WTC11 (cell line): ENCODE measurements around the gene FOXO3. TPM values are rescaled to one million over a fixed set of nuclear protein-coding genes. Genes with fewer than 3 reads are reported as not detected.

Source experiments
- ATAC-seq: fragments of 200-7000 bp; cut with Tn5 transposase; 2 replicates; pipeline ENCODE4 v1.10.0; 2021; ENCODE audit warnings: mild to moderate bottlenecking, moderate library complexity
- CTCF ChIA-PET: fragments of 300-600 bp; sonication (Branson Sonifier 250); formaldehyde crosslinking; loops from one replicate; lab custom pipeline; 2021; ENCODE audit warnings: antibody characterized with exemption; lab: Charles Lee
- POLR2A ChIA-PET: fragments of 350-600 bp; sonication (Branson Sonifier 250); formaldehyde crosslinking; loops from one replicate; lab custom pipeline; 2021; ENCODE audit warnings: antibody characterized with exemption; lab: Charles Lee
- DNase-seq: peaks from one replicate; pipeline ENCODE4 v3.0.0; 2021; ENCODE audit warnings: low spot score
- H3K27ac Mint-ChIP-seq: 2 replicates; pipeline ENCODE4 v1.8.0; 2021; ENCODE audit warnings: mixed read lengths
- H3K27me3 Mint-ChIP-seq: 2 replicates; pipeline ENCODE4 v1.8.0; 2021; ENCODE audit warnings: low read depth, mild to moderate bottlenecking, moderate library complexity, mixed read lengths
- H3K36me3 Mint-ChIP-seq: 2 replicates; pipeline ENCODE4 v1.8.0; 2021; ENCODE audit warnings: mixed read lengths
- H3K4me1 Mint-ChIP-seq: 2 replicates; pipeline ENCODE4 v1.8.0; 2022; ENCODE audit warnings: mixed read lengths
- H3K4me3 Mint-ChIP-seq: 2 replicates; pipeline ENCODE4 v1.8.0; 2021; ENCODE audit warnings: mild to moderate bottlenecking, moderate library complexity, mixed read lengths
- H3K9me3 Mint-ChIP-seq: 2 replicates; pipeline ENCODE4 v1.8.0; 2021; ENCODE audit warnings: mixed read lengths
- CBFB ChIP-seq: sonication (generic); formaldehyde crosslinking; IDR thresholded peaks from 2 replicates; pipeline ENCODE4 v1.8.1; 2022; ENCODE audit warnings: mild to moderate bottlenecking, low read depth, missing genetic modification reagents
- CREM ChIP-seq: sonication (generic); formaldehyde crosslinking; IDR thresholded peaks from 2 replicates; pipeline ENCODE4 v1.8.1; 2022; ENCODE audit warnings: mild to moderate bottlenecking, missing genetic modification reagents, moderate library complexity
- FOXK1 ChIP-seq: sonication (generic); formaldehyde crosslinking; IDR thresholded peaks from 2 replicates; pipeline ENCODE4 v1.8.0; 2022; ENCODE audit warnings: mild to moderate bottlenecking, moderate library complexity, missing genetic modification reagents
- GRHL2 ChIP-seq: fragments of 250-450 bp; sonication (Bioruptor Pico); IDR thresholded peaks from 2 replicates; pipeline ENCODE4 v1.8.0; 2022; ENCODE audit warnings: mild to moderate bottlenecking, moderate library complexity; ENCODE audit not compliant: insufficient replicate concordance, severe bottlenecking
- JAZF1 ChIP-seq: fragments of 250-450 bp; sonication (Bioruptor Pico); IDR thresholded peaks from 2 replicates; pipeline ENCODE4 v1.9.0; 2021; ENCODE audit warnings: moderate library complexity, mild to moderate bottlenecking, inconsistent platforms
- KAT7 ChIP-seq: sonication (generic); formaldehyde crosslinking; IDR thresholded peaks from 2 replicates; pipeline ENCODE4 v1.8.1; 2023; ENCODE audit warnings: missing genetic modification reagents, mild to moderate bottlenecking, borderline replicate concordance
- NFYB ChIP-seq: sonication (generic); formaldehyde crosslinking; conservative IDR thresholded peaks from 2 replicates; pipeline ENCODE4 v1.8.0; 2022; ENCODE audit warnings: low read depth, missing genetic modification reagents
- NR1H2 ChIP-seq: sonication (generic); formaldehyde crosslinking; IDR thresholded peaks from 2 replicates; pipeline ENCODE4 v1.9.0; 2021; ENCODE audit warnings: mild to moderate bottlenecking, moderate library complexity, missing genetic modification reagents
- OVOL2 ChIP-seq: fragments of 250-450 bp; sonication (Bioruptor Pico); IDR thresholded peaks from 2 replicates; pipeline ENCODE4 v1.9.0; 2021; ENCODE audit warnings: mild to moderate bottlenecking, borderline replicate concordance
- SMAD3 ChIP-seq: sonication (generic); formaldehyde crosslinking; IDR thresholded peaks from 2 replicates; pipeline ENCODE4 v1.8.0; 2022; ENCODE audit warnings: missing genetic modification reagents, mild to moderate bottlenecking, borderline replicate concordance
- SMAD4 ChIP-seq: sonication (generic); formaldehyde crosslinking; IDR thresholded peaks from 2 replicates; pipeline ENCODE4 v1.8.0; 2022; ENCODE audit warnings: mild to moderate bottlenecking, missing genetic modification reagents
- ZBTB21 ChIP-seq: sonication (generic); formaldehyde crosslinking; IDR thresholded peaks from 2 replicates; pipeline ENCODE4 v1.8.1; 2023; ENCODE audit warnings: mild to moderate bottlenecking, missing genetic modification reagents, borderline replicate concordance
- ZNF138 ChIP-seq: sonication (generic); formaldehyde crosslinking; conservative IDR thresholded peaks from 2 replicates; pipeline ENCODE4 v1.8.1; 2022; ENCODE audit warnings: mild to moderate bottlenecking, moderate library complexity, missing genetic modification reagents
- ZNF396 ChIP-seq: fragments of 250-450 bp; sonication (Bioruptor Pico); IDR thresholded peaks from 2 replicates; pipeline ENCODE4 v1.8.0; 2021; ENCODE audit warnings: mild to moderate bottlenecking, moderate library complexity, borderline replicate concordance
- ZNF671 ChIP-seq: fragments of 250-450 bp; sonication (Bioruptor Pico); IDR thresholded peaks from 2 replicates; pipeline ENCODE4 v1.8.0; 2021; ENCODE audit warnings: mild to moderate bottlenecking
- total RNA-seq: library from RNA; stranded (reverse); gene quantifications from 3 replicates; pipeline ENCODE4 v1.2.3, GENCODE V29; 2021
- TF ChIP-seq, protein P1 (sequence below): fragments of 250-450 bp; sonication (Bioruptor Pico); IDR thresholded peaks from 2 replicates; pipeline ENCODE4 v1.9.0; 2021; ENCODE audit warnings: mild to moderate bottlenecking
- TF ChIP-seq, protein P2 (sequence below): sonication (generic); formaldehyde crosslinking; IDR thresholded peaks from 2 replicates; pipeline ENCODE4 v1.8.0; 2022; ENCODE audit warnings: mild to moderate bottlenecking, missing genetic modification reagents
- TF ChIP-seq, protein P3 (sequence below): sonication (generic); formaldehyde crosslinking; IDR thresholded peaks from 2 replicates; pipeline ENCODE4 v1.8.1; 2023; ENCODE audit warnings: mild to moderate bottlenecking, moderate library complexity, missing genetic modification reagents
- TF ChIP-seq, protein P4 (sequence below): fragments of 250-450 bp; sonication (Bioruptor Pico); IDR thresholded peaks from 2 replicates; pipeline ENCODE4 v2.1.2; 2022; ENCODE audit warnings: mild to moderate bottlenecking, moderate library complexity
- TF ChIP-seq, protein P5 (sequence below): fragments of 250-450 bp; sonication (Bioruptor Pico); conservative IDR thresholded peaks from 2 replicates; pipeline ENCODE4 v1.9.0; 2021; ENCODE audit warnings: mild to moderate bottlenecking

FOXO3 gene
- total RNA-seq, 1 experiment from 2014 or later = 15.6 TPM

DNA sequence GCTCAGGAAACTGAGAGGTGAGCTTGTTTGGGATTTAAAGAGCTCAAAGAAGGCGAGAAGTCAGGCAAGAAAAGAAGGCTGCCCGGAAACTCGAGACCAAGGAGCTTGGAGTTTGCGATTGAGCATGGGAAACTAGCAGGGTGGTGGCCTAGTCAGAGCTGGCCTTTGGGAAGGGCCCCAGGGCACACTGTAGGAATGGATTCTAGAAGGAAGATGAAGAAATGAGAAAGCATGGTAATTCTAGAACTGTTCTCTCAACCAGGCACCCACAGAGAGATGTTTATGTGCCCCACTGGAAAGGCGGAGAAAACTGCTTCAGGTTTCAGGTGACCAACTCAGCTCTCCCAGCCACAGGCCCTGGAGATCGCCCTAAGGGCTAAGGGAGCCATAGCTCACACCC lies 126.2 kb downstream of the FOXO3 start (continued):
- no peak for TF ChIP-seq ZNF138 (CRISPR knock-in tag)
- TF ChIP-seq FOXK1 (CRISPR knock-in tag) = no peak

DNA sequence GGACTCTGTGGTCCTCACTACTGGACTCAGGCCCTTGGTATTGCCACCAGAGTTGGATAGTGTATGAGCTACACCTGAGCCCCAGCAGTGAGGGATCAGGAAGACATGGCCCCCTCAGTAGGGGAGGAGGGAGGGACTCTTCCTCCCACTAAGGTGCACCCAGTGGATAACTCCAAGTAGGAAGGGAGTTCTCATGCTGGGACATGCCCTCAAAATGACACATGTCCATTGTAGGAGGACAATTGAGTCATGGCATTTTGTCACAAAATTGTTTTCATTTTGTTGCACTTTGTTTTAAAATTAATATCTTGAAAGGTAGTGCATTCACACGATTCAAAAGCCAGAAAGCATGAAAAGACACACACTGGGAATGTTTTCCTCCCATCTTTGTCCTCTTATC lies 127.2 kb downstream of the FOXO3 start:
- Mint-ChIP-seq H3K4me1 (peaks cover 21% of the 10 kb centered on the region), H3K36me3 (peaks cover 4% of the 10 kb centered on the region; the same call in 1 of the 2 replicates), H3K4me3 (no peak overlapping the region), H3K27me3 (no peaks in the 10 kb centered on the region), H3K9me3 (no peaks in the 10 kb centered on the region), H3K27ac (no peak overlapping the region)
- no peak for DNase-seq
- no peak for ATAC-seq
- TF ChIP-seq ZNF671 (CRISPR knock-in tag) (no peak), GRHL2 (CRISPR knock-in tag) (no peak), ZNF396 (CRISPR knock-in tag) (no peak), JAZF1 (CRISPR knock-in tag) (no peak), SMAD4 (CRISPR knock-in tag) (no peak), CREM (CRISPR knock-in tag) (no peak), ZBTB21 (CRISPR knock-in tag) (no peak), CBFB (no peak), NR1H2 (CRISPR knock-in tag) (no peak), SMAD3 (CRISPR knock-in tag) (no peak)
- TF ChIP-seq, protein P1, sequence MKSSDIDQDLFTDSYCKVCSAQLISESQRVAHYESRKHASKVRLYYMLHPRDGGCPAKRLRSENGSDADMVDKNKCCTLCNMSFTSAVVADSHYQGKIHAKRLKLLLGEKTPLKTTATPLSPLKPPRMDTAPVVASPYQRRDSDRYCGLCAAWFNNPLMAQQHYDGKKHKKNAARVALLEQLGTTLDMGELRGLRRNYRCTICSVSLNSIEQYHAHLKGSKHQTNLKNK = no peak
- TF ChIP-seq, protein P2, sequence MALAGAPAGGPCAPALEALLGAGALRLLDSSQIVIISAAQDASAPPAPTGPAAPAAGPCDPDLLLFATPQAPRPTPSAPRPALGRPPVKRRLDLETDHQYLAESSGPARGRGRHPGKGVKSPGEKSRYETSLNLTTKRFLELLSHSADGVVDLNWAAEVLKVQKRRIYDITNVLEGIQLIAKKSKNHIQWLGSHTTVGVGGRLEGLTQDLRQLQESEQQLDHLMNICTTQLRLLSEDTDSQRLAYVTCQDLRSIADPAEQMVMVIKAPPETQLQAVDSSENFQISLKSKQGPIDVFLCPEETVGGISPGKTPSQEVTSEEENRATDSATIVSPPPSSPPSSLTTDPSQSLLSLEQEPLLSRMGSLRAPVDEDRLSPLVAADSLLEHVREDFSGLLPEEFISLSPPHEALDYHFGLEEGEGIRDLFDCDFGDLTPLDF = no peak
- TF ChIP-seq, protein P3, sequence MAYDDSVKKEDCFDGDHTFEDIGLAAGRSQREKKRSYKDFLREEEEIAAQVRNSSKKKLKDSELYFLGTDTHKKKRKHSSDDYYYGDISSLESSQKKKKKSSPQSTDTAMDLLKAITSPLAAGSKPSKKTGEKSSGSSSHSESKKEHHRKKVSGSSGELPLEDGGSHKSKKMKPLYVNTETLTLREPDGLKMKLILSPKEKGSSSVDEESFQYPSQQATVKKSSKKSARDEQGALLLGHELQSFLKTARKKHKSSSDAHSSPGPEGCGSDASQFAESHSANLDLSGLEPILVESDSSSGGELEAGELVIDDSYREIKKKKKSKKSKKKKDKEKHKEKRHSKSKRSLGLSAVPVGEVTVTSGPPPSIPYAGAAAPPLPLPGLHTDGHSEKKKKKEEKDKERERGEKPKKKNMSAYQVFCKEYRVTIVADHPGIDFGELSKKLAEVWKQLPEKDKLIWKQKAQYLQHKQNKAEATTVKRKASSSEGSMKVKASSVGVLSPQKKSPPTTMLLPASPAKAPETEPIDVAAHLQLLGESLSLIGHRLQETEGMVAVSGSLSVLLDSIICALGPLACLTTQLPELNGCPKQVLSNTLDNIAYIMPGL (CRISPR knock-in tag) = no peak
- TF ChIP-seq, protein P4, sequence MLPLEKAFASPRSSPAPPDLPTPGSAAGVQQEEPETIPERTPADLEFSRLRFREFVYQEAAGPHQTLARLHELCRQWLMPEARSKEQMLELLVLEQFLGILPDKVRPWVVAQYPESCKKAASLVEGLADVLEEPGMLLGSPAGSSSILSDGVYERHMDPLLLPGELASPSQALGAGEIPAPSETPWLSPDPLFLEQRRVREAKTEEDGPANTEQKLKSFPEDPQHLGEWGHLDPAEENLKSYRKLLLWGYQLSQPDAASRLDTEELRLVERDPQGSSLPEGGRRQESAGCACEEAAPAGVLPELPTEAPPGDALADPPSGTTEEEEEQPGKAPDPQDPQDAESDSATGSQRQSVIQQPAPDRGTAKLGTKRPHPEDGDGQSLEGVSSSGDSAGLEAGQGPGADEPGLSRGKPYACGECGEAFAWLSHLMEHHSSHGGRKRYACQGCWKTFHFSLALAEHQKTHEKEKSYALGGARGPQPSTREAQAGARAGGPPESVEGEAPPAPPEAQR (CRISPR knock-in tag) = no peak
- POLR2A ChIA-PET = no interaction called here
- CTCF ChIA-PET = interaction anchor here (1.9 kb wide), 1 partner anchor 150 kb away, joined by 6 read pairs; no protein-coding TSS in a partner anchor

DNA sequence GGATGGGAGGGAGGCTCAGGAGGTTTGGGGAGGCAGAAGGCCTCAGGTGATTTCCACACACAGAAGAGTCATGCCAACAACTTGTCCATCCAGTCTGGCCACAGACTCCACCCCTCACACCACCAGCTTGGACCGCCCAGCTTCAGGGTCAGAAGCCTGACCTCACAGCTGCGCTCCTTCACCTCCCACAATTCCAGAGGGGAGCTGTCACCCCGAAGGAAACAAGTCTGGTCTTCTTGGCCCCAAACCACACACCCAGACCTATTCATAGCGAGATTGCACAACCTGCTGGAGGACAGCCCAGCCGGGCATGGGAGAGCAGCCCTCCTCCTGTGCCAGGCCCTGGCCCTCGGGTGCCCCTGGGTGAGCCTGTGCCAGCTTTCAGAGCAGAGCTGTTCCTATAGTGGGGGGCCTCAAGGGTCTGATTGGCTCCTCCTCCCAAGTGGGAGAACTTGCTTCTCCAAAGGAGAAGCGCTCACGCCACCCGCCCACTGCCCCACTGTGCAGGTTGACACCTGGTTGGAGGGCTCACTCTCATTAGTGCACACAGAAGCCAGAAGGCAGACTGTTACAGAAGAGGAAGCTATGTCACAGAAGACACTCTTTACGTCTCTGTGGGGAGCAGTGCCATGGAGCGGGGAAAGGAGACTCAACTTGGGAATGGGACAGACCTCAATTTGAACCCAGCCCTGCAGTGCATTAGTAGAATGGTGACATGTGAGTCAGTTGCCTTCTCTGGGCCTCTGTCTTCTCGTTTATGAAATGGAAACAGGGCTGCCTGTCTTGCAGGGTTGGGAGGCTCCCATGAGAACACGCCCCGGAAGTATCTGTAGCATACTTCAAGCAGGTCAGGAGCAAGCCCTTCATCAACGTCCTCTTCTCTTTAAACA lies 128.8 kb downstream of the FOXO3 start:
- Mint-ChIP-seq H3K9me3 (no peaks in the 10 kb centered on the region), H3K36me3 (peaks cover 4% of the 10 kb centered on the region; the same call in 1 of the 2 replicates), H3K27ac (no peak overlapping the region), H3K4me3 (no peak overlapping the region), H3K4me1 (peaks cover 21% of the 10 kb centered on the region), H3K27me3 (no peaks in the 10 kb centered on the region)
- no peak for TF ChIP-seq OVOL2 (CRISPR knock-in tag)
- TF ChIP-seq, protein P5, sequence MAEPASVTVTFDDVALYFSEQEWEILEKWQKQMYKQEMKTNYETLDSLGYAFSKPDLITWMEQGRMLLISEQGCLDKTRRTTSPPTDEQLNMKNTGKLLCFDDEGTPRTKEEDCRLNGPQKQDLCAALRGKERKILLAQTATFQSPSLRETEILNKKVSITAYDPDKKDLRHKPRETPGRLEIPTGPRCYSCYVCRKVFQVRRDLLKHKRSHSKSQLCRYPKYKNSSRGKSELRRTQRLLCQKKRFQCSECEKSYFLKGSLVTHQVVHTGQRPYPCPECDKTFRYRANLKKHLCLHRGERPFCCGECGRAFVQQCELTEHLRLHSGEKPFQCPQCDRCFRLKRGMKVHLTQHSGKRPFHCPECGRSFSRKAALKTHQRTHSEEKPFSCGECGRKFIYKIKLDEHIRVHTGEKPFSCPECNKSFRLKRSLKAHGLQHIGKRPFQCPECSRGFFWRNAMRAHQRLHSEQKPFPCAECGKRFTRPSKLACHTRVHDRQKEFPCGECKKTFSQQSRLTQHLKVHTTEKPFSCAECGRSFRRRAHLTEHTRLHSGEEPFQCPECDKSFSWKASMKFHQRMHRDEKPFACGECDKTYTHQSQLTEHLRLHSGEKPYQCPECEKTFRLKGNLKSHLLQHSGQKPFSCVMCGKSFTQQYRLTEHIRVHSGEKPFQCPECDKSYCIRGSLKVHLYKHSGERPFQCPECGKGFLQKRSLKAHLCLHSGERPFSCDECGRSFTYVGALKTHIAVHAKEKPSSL = no peak
- TF ChIP-seq NFYB (CRISPR knock-in tag) = no peak
- no peak for TF ChIP-seq ZNF396 (CRISPR knock-in tag)
- TF ChIP-seq, protein P3 (CRISPR knock-in tag) = no peak
- TF ChIP-seq KAT7 (CRISPR knock-in tag) = no peak
- no peak for TF ChIP-seq SMAD3 (CRISPR knock-in tag)
- ChIA-PET CTCF (no interaction called here), POLR2A (no interaction called here)
- DNase-seq = no peak
- ATAC-seq = no peak
